Activated CD4-positive, CD25-positive, alpha-beta regulatory T cell treated with anti-CD3 and anti-CD28 coated beads, Interleukin-2, amount 50 U/mL, for 16 hours (primary cell): ENCODE measurements around the gene KIAA0930.
"Not testable (repeated sequence)": the region's sequence is repeated elsewhere in the genome, so short reads cannot be mapped to it uniquely, and the experiment has no call there.

ENCODE experiments used
- DNase-seq: peaks from one replicate; pipeline ENCODE4 v3.0.0-alpha.2; 2020; ENCODE audit warnings: low read depth, low spot score

Gene KIAA0930

GRCh38 chr22:45200860-45201511, 39.7 kb downstream of the KIAA0930 start:
- DNase-seq, result no peak

GRCh38 chr22:45200230-45200629, 40.5 kb downstream of the KIAA0930 start:
- no peak for DNase-seq

GRCh38 chr22:45199723-45200122, 41.0 kb downstream of the KIAA0930 start:
- DNase-seq, result no peak

GRCh38 chr22:45198463-45198795, 42.3 kb downstream of the KIAA0930 start:
- no peak for DNase-seq

GRCh38 chr22:45197606-45198462, 42.9 kb downstream of the KIAA0930 start:
- DNase-seq, result no peak

- no peak for DNase-seq
These were observed 43.6 kb downstream of the KIAA0930 start for GRCh38 chr22:45196926-45197605.

- no peak for DNase-seq
These were observed 44.4 kb downstream of the KIAA0930 start for GRCh38 chr22:45196308-45196707.

- no peak for DNase-seq
These were observed 45.1 kb downstream of the KIAA0930 start for GRCh38 chr22:45195616-45196015.

GRCh38 chr22:45194686-45195085, 46.0 kb downstream of the KIAA0930 start:
- DNase-seq, result no peak

GRCh38 chr22:45192701-45193187, 48.0 kb downstream of the KIAA0930 start:
- no peak for DNase-seq

- DNase-seq, result not testable (repeated sequence)
These were observed 48.9 kb downstream of the KIAA0930 start for GRCh38 chr22:45191746-45192145.

- DNase-seq, result no peak
These were observed 50.4 kb downstream of the KIAA0930 start for GRCh38 chr22:45190202-45190872.

- no peak for DNase-seq
These were observed 51.9 kb downstream of the KIAA0930 start for GRCh38 chr22:45188779-45189178.

GRCh38 chr22:45187891-45188290, 52.8 kb downstream of the KIAA0930 start:
- DNase-seq, result no peak

GRCh38 chr22:45185718-45186514, 54.8 kb downstream of the KIAA0930 start:
- no peak for DNase-seq

GRCh38 chr22:45183974-45184373, 56.7 kb downstream of the KIAA0930 start:
- no peak for DNase-seq

GRCh38 chr22:45181766-45182165, 58.9 kb downstream of the KIAA0930 start:
- no peak for DNase-seq

GRCh38 chr22:45181240-45181639, 59.5 kb downstream of the KIAA0930 start:
- no peak for DNase-seq

- DNase-seq, result no peak
These were observed 60.5 kb downstream of the KIAA0930 start for GRCh38 chr22:45180146-45180679.

GRCh38 chr22:45179276-45180049, 61.2 kb downstream of the KIAA0930 start:
- DNase-seq, result no peak
